ENCODE results near the gene CAPN7.

- no peak for TF ChIP-seq CTCF (IDR thresholded peaks at IDR 0.05)
- TF ChIP-seq POLR2A (IDR thresholded peaks at IDR 0.05), result no peak
Measured at GRCh38 chr3:15181511-15181910, 24.5 kb upstream of the CAPN7 start.

Data from ovary (tissue), 3 donors.